Measurements from ENCODE around the gene ISX.

DNA sequence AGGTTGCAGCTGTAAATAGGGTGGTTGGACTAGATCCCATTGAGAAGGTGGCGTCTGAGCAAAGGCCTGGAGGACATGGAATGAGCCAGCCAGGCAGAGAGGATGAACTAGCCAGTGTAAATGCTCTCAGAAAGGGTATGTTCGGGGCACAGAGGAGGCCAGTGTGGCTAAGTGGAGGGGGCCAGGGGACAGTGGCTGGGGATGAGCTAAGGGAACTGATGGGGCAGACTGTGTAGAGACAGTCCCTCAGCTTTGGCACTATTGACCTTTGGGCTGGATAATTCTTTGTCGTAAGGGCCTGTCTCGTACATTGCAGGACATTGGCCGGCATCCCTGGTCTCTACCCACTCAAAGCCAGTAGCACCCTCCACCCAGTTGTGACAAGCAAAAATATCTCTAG, 43.7 kb upstream of the ISX start:
- TF ChIP-seq CEBPB (IDR thresholded peaks at IDR 0.05): no peak
- TF ChIP-seq CTCF (IDR thresholded peaks at IDR 0.05): no peak
- TF ChIP-seq POLR2A (IDR thresholded peaks at IDR 0.05; ENCODE audit: low read length): no peak
- TF ChIP-seq SMC3 (IDR thresholded peaks at IDR 0.05): no peak
- no peak for TF ChIP-seq EP300 (IDR thresholded peaks at IDR 0.05)
- no peak for TF ChIP-seq RFX5 (IDR thresholded peaks at IDR 0.05)
- TF ChIP-seq NFE2L2 (conservative IDR thresholded peaks at IDR 0.05; ENCODE audit: low read length): no peak
- no peak for TF ChIP-seq TP53 (CRISPR knock-in tag; IDR thresholded peaks at IDR 0.05)
- TF ChIP-seq ESRRA (IDR thresholded peaks at IDR 0.05; ENCODE audit: borderline replicate concordance, low read length): no peak
- TF ChIP-seq NR3C1 (IDR thresholded peaks at IDR 0.05): no peak
- TF ChIP-seq RCOR1 (IDR thresholded peaks at IDR 0.05; ENCODE audit: low read depth, low read length): no peak
- TF ChIP-seq, protein P1, sequence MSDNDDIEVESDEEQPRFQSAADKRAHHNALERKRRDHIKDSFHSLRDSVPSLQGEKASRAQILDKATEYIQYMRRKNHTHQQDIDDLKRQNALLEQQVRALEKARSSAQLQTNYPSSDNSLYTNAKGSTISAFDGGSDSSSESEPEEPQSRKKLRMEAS (IDR thresholded peaks at IDR 0.05): no peak
- TF ChIP-seq BHLHE40 (IDR thresholded peaks at IDR 0.05; ENCODE audit: low read depth, low read length): no peak
- TF ChIP-seq CHD4 (IDR thresholded peaks at IDR 0.05; ENCODE audit: borderline replicate concordance): no peak
